Neural cell (in vitro differentiated cells): ENCODE measurements around the gene EPN1.

ENCODE experiments used
- CTCF ChIP-seq: fragments of 450-650 bp; IDR thresholded peaks from 2 replicates; pipeline ENCODE4 v1.5.1; 2014; ENCODE audit warnings: antibody characterized with exemption, mild to moderate bottlenecking, moderate library complexity; ENCODE audit not compliant: poor library complexity, severe bottlenecking
- EP300 ChIP-seq: fragments of 450-650 bp; conservative IDR thresholded peaks from 2 replicates; pipeline ENCODE4 v1.6.1; 2014; ENCODE audit warnings: antibody characterized with exemption, mild to moderate bottlenecking, moderate library complexity; ENCODE audit not compliant: poor library complexity, severe bottlenecking
- EZH2 ChIP-seq: fragments of 200-600, 300-800 bp; shearing (Covaris generic), sonication (generic); IDR thresholded peaks from 2 replicates; pipeline ENCODE4 v1.6.1; 2014; ENCODE audit warnings: antibody characterized with exemption, low read length, borderline replicate concordance, mild to moderate bottlenecking; ENCODE audit not compliant: insufficient read depth, poor library complexity, severe bottlenecking
- POLR2AphosphoS5 ChIP-seq: IDR thresholded peaks from 2 replicates; pipeline ENCODE4 v1.6.1; 2012
- REST ChIP-seq: IDR thresholded peaks from 2 replicates; pipeline ENCODE4 v1.6.1; 2012; ENCODE audit warnings: borderline replicate concordance
- SMC3 ChIP-seq: fragments of 450-650 bp; conservative IDR thresholded peaks from 2 replicates; pipeline ENCODE4 v1.6.1; 2014; ENCODE audit warnings: antibody characterized with exemption, mild to moderate bottlenecking, moderate library complexity; ENCODE audit not compliant: poor library complexity
- TAF1 ChIP-seq: IDR thresholded peaks from 2 replicates; pipeline ENCODE4 v1.6.1; 2012; ENCODE audit warnings: low read depth

- no peak for TF ChIP-seq REST
- no peak for TF ChIP-seq CTCF
- TF ChIP-seq EP300 = no peak
- TF ChIP-seq POLR2AphosphoS5 = no peak
- TF ChIP-seq EZH2 = no peak
- TF ChIP-seq SMC3 = no peak
- TF ChIP-seq TAF1 = no peak
Measured at GRCh38 chr19:55660991-55661390, 14.0 kb upstream of the EPN1 start.
